PC-3 (cell line): ENCODE results near the gene CCT6B. TPM values are rescaled to one million over a fixed set of nuclear protein-coding genes. Genes with fewer than 3 reads are reported as not detected.
A peak's percentile ranks its signal among the peaks of the same experiment; 100 is the strongest.

Experiments used
- ATAC-seq: fragments of 200-7000 bp; cut with Tn5 transposase; 2 replicates; pipeline ENCODE4 v1.9.1; 2020; ENCODE audit warnings: mild to moderate bottlenecking, moderate library complexity
- BruUV-seq: library from RNA; stranded (reverse); fragments of 400-500 nt; replicated peaks from 2 replicates; lab custom pipeline; 2021; lab: Mats Ljungman, UMichigan
- CTCF ChIA-PET: fragments of 300-600 bp; sonication (Branson Sonifier 250); formaldehyde crosslinking; loops from one replicate; lab custom pipeline; 2022; ENCODE audit warnings: antibody characterized with exemption; lab: Charles Lee
- POLR2A ChIA-PET: fragments of 300-600 bp; sonication (Branson Sonifier 250); formaldehyde crosslinking; loops from one replicate; lab custom pipeline; 2022; ENCODE audit warnings: antibody characterized with exemption; ENCODE audit not compliant: unreplicated experiment; lab: Charles Lee
- DNase-seq: peaks from one replicate; pipeline ENCODE4 v3.0.0-alpha.2; 2015
- H2AFZ ChIP-seq: fragments of 300-600 bp; sonication (generic); 2 replicates; pipeline ENCODE4 v1.6.0; 2016; ENCODE audit warnings: antibody characterized with exemption, low read length
- H3F3A ChIP-seq: fragments of 300-600 bp; sonication (generic); one replicate; pipeline ENCODE4 v1.6.0; 2017; ENCODE audit warnings: antibody characterized with exemption, low read length, control low read depth, mild to moderate bottlenecking; ENCODE audit not compliant: unreplicated experiment
- H3K27ac ChIP-seq: fragments of 300-600 bp; sonication (generic); 2 replicates; pipeline ENCODE4 v1.5.1; 2016; ENCODE audit warnings: mild to moderate bottlenecking, low read length
- H3K27me3 ChIP-seq: fragments of 300-600 bp; sonication (generic); 2 replicates; pipeline ENCODE4 v1.6.1; 2016; ENCODE audit warnings: low read length, mixed read lengths
- H3K36me3 ChIP-seq: fragments of 300-600 bp; sonication (generic); 2 replicates; pipeline ENCODE4 v1.6.1; 2016; ENCODE audit warnings: low read depth, mixed run types, low read length, mixed read lengths
- H3K4me1 ChIP-seq: fragments of 300-600 bp; sonication (generic); 2 replicates; pipeline ENCODE4 v1.5.1; 2016; ENCODE audit warnings: low read length; ENCODE audit not compliant: insufficient read depth
- H3K4me2 ChIP-seq: fragments of 300-600 bp; sonication (generic); 2 replicates; pipeline ENCODE4 v1.6.0; 2016; ENCODE audit warnings: low read length
- H3K4me3 ChIP-seq: fragments of 300-600 bp; sonication (generic); 2 replicates; pipeline ENCODE4 v1.5.1; 2016; ENCODE audit warnings: mild to moderate bottlenecking, low read length, mixed read lengths
- H3K79me2 ChIP-seq: fragments of 300-600 bp; sonication (generic); 2 replicates; pipeline ENCODE4 v1.6.1; 2017; ENCODE audit warnings: low read length, mixed read lengths
- H3K9ac ChIP-seq: fragments of 300-600 bp; sonication (generic); 2 replicates; pipeline ENCODE4 v1.6.0; 2016; ENCODE audit warnings: mild to moderate bottlenecking, low read length
- H3K9me2 ChIP-seq: fragments of 300-600 bp; sonication (generic); replicated peaks from 2 replicates; pipeline ENCODE4 v1.6.1; 2016; ENCODE audit warnings: mixed run types, low read length, mixed read lengths
- H3K9me3 ChIP-seq: fragments of 300-600 bp; sonication (generic); 2 replicates; pipeline ENCODE4 v1.6.1; 2016; ENCODE audit warnings: low read length, mixed read lengths
- H4K20me1 ChIP-seq: fragments of 300-600 bp; sonication (generic); 2 replicates; pipeline ENCODE4 v1.6.1; 2016; ENCODE audit warnings: low read length, mixed read lengths
- EZH2 ChIP-seq: fragments of 300-600 bp; sonication (generic); IDR thresholded peaks from one replicate; pipeline ENCODE4 v1.6.1; 2017; ENCODE audit warnings: antibody characterized with exemption, mild to moderate bottlenecking, low read length; ENCODE audit not compliant: unreplicated experiment
- EZH2phosphoT487 ChIP-seq: fragments of 300-600 bp; sonication (generic); IDR thresholded peaks from 2 replicates; pipeline ENCODE4 v1.6.1; 2018; ENCODE audit warnings: mild to moderate bottlenecking, antibody characterized with exemption, low read length, borderline replicate concordance
- intact Hi-C: fragments of 100-400 bp; cut with micrococcal nuclease; formaldehyde crosslinking; loops from 2 replicates; pipeline ENCODE4 v1.9.0; 2023
- total RNA-seq: library from RNA; depleted of rRNA; stranded (reverse); fragments of >200 nt; gene quantifications from 2 replicates; pipeline ENCODE4 v1.2.3, GENCODE V29; 2014
- TF ChIP-seq, protein P1 (sequence below): fragments of 300-600 bp; sonication (generic); conservative IDR thresholded peaks from 2 replicates; pipeline ENCODE4 v1.5.1; 2017; ENCODE audit warnings: antibody characterized with exemption, low read depth, mild to moderate bottlenecking, low read length

Gene CCT6B
- total RNA-seq, 1 experiment from 2014 or later = 0.33 TPM

- no peaks in the 10 kb centered on the region for H3K27me3 ChIP-seq
- H3K36me3 ChIP-seq = no peaks in the 10 kb centered on the region
- H3K27ac ChIP-seq = peak overlapping the region; percentile 49
- H3K9me2 ChIP-seq = no peaks in the 10 kb centered on the region
- ATAC-seq (peak; percentile 70), DNase-seq (no peak)
- peak overlapping the region; percentile 21; the same call in 1 of the 2 replicates for H3K4me2 ChIP-seq
- H3K9me3 ChIP-seq = no peaks in the 10 kb centered on the region
- no peak overlapping the region for H2AFZ ChIP-seq
- no peak overlapping the region for H3K9ac ChIP-seq
- intact Hi-C loops = no loop called here
- POLR2A ChIA-PET = interaction anchor here (0.5 to 0.7 kb wide), 3 partner anchors 115 to 709 kb away, joined by 3 read pairs; no protein-coding TSS in a partner anchor
- H3K79me2 ChIP-seq = no peaks in the 10 kb centered on the region
- peaks cover 24% of the 10 kb centered on the region for H3K4me1 ChIP-seq
- CTCF ChIA-PET = interaction anchor here (0.6 kb wide), 1 partner anchor 75 kb away, joined by 3 read pairs; no protein-coding TSS in a partner anchor
- BruUV-seq = no TSS peak
- no peaks in the 10 kb centered on the region for H4K20me1 ChIP-seq
- H3K4me3 ChIP-seq = no peak overlapping the region
- TF ChIP-seq, protein P1, sequence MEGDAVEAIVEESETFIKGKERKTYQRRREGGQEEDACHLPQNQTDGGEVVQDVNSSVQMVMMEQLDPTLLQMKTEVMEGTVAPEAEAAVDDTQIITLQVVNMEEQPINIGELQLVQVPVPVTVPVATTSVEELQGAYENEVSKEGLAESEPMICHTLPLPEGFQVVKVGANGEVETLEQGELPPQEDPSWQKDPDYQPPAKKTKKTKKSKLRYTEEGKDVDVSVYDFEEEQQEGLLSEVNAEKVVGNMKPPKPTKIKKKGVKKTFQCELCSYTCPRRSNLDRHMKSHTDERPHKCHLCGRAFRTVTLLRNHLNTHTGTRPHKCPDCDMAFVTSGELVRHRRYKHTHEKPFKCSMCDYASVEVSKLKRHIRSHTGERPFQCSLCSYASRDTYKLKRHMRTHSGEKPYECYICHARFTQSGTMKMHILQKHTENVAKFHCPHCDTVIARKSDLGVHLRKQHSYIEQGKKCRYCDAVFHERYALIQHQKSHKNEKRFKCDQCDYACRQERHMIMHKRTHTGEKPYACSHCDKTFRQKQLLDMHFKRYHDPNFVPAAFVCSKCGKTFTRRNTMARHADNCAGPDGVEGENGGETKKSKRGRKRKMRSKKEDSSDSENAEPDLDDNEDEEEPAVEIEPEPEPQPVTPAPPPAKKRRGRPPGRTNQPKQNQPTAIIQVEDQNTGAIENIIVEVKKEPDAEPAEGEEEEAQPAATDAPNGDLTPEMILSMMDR = no peak
- TF ChIP-seq EZH2phosphoT487 = no peak
- TF ChIP-seq EZH2 = no peak
- H3F3A ChIP-seq = no peaks in the 10 kb centered on the region
Measured at GRCh38 chr17:34974794-34975785, 13.8 kb upstream of the CCT6B start.

GRCh38 chr17:34974179-34974578 lies 12.9 kb upstream of the CCT6B start:
- no peaks in the 10 kb centered on the region for H3K27me3 ChIP-seq
- H3K4me3 ChIP-seq = no peak overlapping the region
- ATAC-seq (peak; percentile 91), DNase-seq (peak; percentile 30)
- no peak overlapping the region for H3K9ac ChIP-seq
- H2AFZ ChIP-seq = no peak overlapping the region
- 0 out of 2 replicates have a peak overlapping the region, but pooled peaks have one; percentile 21 for H3K4me2 ChIP-seq
- no peaks in the 10 kb centered on the region for H3K36me3 ChIP-seq
- H3K9me2 ChIP-seq = no peaks in the 10 kb centered on the region
- ChIA-PET POLR2A (interaction anchor here (0.6 to 0.7 kb wide), 3 partner anchors 51 to 710 kb away, joined by 3 read pairs; no protein-coding TSS in a partner anchor), CTCF (interaction anchor here (0.6 kb wide), 1 partner anchor 76 kb away, joined by 3 read pairs; no protein-coding TSS in a partner anchor)
- no peaks in the 10 kb centered on the region for H3K9me3 ChIP-seq
- TF ChIP-seq EZH2phosphoT487 (no peak), EZH2 (no peak)
- TF ChIP-seq, protein P1 = no peak
- no peaks in the 10 kb centered on the region for H3K79me2 ChIP-seq
- no peaks in the 10 kb centered on the region for H3F3A ChIP-seq
- H3K27ac ChIP-seq = peak overlapping the region; percentile 49
- H4K20me1 ChIP-seq = no peaks in the 10 kb centered on the region
- no TSS peak for BruUV-seq
- peaks cover 15% of the 10 kb centered on the region for H3K4me1 ChIP-seq
- intact Hi-C loops = no loop called here
